Fibroblast of skin of scalp (primary cell): ENCODE results near the gene MRTFB.
A peak's percentile ranks its signal among the peaks of the same experiment; 100 is the strongest.
"Not testable (repeated sequence)": the region's sequence is repeated elsewhere in the genome, so short reads cannot be mapped to it uniquely, and the experiment has no call there.

Experiments used
- DNase-seq: peaks from one replicate; pipeline ENCODE4 v3.0.0-alpha.2; 2013

Gene MRTFB

GRCh38 chr16:14133907-14134306 is 62.8 kb downstream of the MRTFB start:
- DNase-seq = no peak

- DNase-seq = no peak
Observed at GRCh38 chr16:14135704-14136103, 64.6 kb downstream of the MRTFB start.

- DNase-seq = no peak
Observed at GRCh38 chr16:14139872-14140271, 68.8 kb downstream of the MRTFB start.

- DNase-seq = no peak
Observed at GRCh38 chr16:14140923-14141322, 69.8 kb downstream of the MRTFB start.

GRCh38 chr16:14146445-14146844 is 75.3 kb downstream of the MRTFB start:
- no peak for DNase-seq

GRCh38 chr16:14148016-14148415 is 76.9 kb downstream of the MRTFB start:
- DNase-seq = no peak

GRCh38 chr16:14148569-14148968 is 77.5 kb downstream of the MRTFB start:
- DNase-seq = no peak

GRCh38 chr16:14150796-14151195 is 79.7 kb downstream of the MRTFB start:
- DNase-seq = no peak

GRCh38 chr16:14151256-14152030 is 80.3 kb downstream of the MRTFB start:
- peak; percentile 88 for DNase-seq

- no peak for DNase-seq
Observed at GRCh38 chr16:14155572-14156190, 84.6 kb downstream of the MRTFB start.

- DNase-seq = no peak
Observed at GRCh38 chr16:14164916-14165662, 94.0 kb downstream of the MRTFB start.

GRCh38 chr16:14168146-14168545 is 97.0 kb downstream of the MRTFB start:
- no peak for DNase-seq

GRCh38 chr16:14172200-14172809 is 101.2 kb downstream of the MRTFB start:
- DNase-seq = peak; percentile 43

GRCh38 chr16:14175086-14175485 is 104.0 kb downstream of the MRTFB start:
- peak; percentile 53 for DNase-seq

- no peak for DNase-seq
Observed at GRCh38 chr16:14177704-14178103, 106.6 kb downstream of the MRTFB start.

GRCh38 chr16:14179116-14179515 is 108.0 kb downstream of the MRTFB start:
- peak; percentile 9 for DNase-seq

- DNase-seq = no peak
Observed at GRCh38 chr16:14180481-14180944, 109.4 kb downstream of the MRTFB start.

GRCh38 chr16:14181371-14182050 is 110.4 kb downstream of the MRTFB start:
- DNase-seq = peak; percentile 87

- no peak for DNase-seq
Observed at GRCh38 chr16:14182999-14183398, 111.9 kb downstream of the MRTFB start.

- DNase-seq = not testable (repeated sequence)
Observed at GRCh38 chr16:14183962-14184361, 112.8 kb downstream of the MRTFB start.

GRCh38 chr16:14186007-14186794 is 115.1 kb downstream of the MRTFB start:
- peak; percentile 74 for DNase-seq
